ENCODE results near the gene FKBP5.
"Not testable (repeated sequence)": the region's sequence is repeated elsewhere in the genome, so short reads cannot be mapped to it uniquely, and the experiment has no call there.

Gene FKBP5

DNA sequence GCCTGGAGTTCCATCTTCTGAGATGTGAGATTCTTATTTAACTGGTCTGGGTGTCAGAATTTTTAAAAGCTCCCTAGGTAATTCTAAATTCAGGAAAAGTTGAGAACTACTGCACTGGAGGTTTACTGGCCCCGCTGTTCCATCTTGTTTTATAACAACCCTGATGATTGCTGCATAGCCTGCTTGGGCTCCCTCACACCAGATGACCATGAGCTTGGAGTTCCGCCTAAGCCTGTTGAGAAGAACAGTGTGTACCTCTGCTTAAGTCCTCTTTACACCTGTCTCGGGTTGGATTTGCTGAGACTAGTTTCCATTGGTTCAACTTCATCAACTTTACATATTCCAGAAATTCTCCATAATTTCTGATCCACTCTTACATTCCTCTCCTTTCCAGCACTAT lies 77.9 kb downstream of the FKBP5 start:
- Mint-ChIP-seq H3K4me3 (no peak overlapping the region), H3K36me3 (ENCODE audit: low read depth) (peaks cover 71% of the 10 kb centered on the region), H3K27me3 (no peaks in the 10 kb centered on the region), H3K4me1 (peaks cover 77% of the 10 kb centered on the region), H3K9me3 (peaks cover 14% of the 10 kb centered on the region), H3K27ac (peak overlapping the region; percentile 42)
- ATAC-seq (no peak), DNase-seq (no peak)

DNA sequence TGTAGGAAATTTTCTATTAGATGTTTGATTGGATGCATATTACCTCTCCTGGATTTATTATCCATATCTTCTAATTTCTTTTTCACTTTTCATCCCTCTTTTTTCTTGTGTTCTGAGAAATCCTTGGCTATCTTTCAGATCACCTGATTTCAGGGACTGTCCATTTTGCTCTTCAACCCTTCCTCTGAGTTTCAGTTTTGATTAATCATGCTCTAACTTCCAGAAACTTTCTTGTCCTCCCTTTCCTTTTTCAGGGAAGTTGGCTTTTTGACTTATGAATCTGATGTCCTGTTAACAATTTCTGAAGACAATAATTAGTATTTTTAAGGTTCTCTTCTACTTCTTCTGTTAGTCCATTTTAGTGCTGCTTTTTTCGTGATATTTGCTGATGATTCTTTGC lies 79.1 kb downstream of the FKBP5 start:
- DNase-seq, result no peak
- no peak for ATAC-seq
- peaks cover 64% of the 10 kb centered on the region for H3K36me3 Mint-ChIP-seq (ENCODE audit: low read depth)
- peaks cover 76% of the 10 kb centered on the region for H3K4me1 Mint-ChIP-seq
- H3K27me3 Mint-ChIP-seq, result no peaks in the 10 kb centered on the region
- H3K9me3 Mint-ChIP-seq, result peaks cover 14% of the 10 kb centered on the region
- no peak overlapping the region for H3K27ac Mint-ChIP-seq
- H3K4me3 Mint-ChIP-seq, result no peak overlapping the region

DNA sequence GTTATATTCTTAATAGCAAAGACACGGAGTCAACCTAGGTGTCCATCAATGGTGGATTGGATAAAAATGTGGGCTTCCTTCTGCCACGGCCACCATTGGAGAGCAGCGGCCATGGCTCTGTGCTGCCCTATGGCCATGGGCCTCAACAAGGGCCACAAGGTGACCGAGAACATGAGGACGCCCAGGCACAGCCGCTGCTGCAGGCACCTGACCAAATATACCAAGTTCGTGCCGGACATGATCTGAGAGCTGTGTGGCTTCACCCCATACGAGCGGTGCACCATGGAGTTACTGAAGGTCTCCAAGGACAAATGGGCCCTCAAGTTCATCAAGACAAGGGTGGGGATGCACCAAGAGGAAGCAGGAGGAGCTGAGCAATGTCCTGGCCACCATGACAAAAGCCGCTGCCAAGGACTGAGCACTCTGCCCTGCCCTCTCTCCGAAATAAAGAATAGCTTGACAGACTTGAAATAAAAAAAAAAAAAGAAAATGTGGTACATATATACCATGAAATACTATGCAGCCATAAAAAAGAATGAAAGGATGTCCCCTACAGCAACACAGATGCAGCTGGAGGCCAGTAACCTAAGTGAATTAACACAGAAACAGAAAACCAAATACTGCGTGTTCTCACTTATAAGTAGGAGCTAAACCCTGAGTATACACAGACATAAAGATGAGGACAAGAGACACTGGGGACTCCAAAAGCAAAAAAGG lies 81.0 kb downstream of the FKBP5 start:
- Mint-ChIP-seq H3K9me3 (peaks cover 10% of the 10 kb centered on the region), H3K27me3 (no peaks in the 10 kb centered on the region), H3K27ac (no peak overlapping the region), H3K4me1 (peaks cover 75% of the 10 kb centered on the region), H3K4me3 (no peak overlapping the region), H3K36me3 (ENCODE audit: low read depth) (peaks cover 52% of the 10 kb centered on the region)
- no peak for DNase-seq
- ATAC-seq, result no peak

DNA sequence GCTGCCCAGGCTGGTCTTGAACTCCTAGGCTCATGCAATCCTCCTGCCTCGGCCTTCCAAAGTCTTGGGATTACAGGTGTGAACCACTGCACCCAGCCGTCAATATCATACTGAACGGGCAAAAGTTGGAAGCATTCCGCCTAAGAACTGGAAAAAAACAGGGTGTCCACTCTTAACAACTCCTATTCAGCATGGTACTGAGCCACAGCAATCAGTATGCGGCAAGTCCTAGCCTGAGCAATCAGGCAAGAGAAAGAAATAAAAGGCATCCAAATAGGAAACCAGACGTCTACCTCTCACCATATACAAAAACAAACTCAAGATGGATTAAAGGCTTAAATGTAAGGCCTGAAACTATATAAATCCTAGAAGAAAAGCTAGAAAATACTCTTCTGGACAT lies 83.1 kb downstream of the FKBP5 start:
- peaks cover 75% of the 10 kb centered on the region for H3K4me1 Mint-ChIP-seq
- ATAC-seq, result no peak
- DNase-seq, result no peak
- peak overlapping the region; percentile 32 for H3K4me3 Mint-ChIP-seq
- peaks cover 32% of the 10 kb centered on the region for H3K36me3 Mint-ChIP-seq (ENCODE audit: low read depth)
- H3K27ac Mint-ChIP-seq, result no peak overlapping the region
- H3K9me3 Mint-ChIP-seq, result no peaks in the 10 kb centered on the region
- H3K27me3 Mint-ChIP-seq, result no peaks in the 10 kb centered on the region

DNA sequence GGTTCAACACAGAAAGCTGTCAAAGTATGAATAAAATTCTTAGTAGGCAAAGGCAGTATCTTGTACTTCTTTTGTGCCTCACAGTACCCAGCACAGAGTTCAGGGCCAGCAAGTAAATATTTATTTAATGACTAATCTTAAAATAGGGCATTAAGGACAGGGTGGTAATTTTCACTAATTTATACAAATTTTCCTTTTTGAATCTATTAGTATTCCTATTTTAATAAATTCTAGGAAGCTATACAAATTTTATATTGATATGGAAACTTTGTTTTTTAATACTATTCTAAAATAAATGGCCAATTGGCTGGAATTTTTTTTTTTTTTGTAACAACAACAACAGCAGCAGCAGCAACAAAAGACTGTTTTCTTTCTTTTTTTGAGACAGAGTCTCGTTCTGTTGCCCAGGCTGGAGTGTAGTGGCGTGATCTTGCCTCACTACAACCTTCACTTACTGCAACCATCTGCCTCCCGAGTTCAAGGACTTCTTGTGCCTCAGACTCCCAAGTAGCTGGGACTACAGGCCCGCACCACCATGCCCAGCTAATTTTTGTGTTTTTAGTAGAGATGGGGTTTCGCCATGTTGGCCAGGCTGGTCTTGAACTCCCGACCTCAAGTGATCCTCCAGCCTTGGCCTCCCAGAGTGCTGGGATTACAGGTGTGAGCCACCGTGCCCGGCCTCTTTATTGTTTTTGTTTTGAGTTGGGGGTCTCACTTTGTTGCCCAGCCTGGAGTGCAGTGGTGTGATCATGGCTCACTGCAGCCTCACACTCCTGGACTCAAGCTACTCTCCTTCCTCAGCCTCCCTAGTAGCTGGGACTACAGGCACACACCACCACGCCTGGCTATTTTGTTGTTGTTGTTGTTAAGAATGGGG lies 85.2 kb downstream of the FKBP5 start:
- Mint-ChIP-seq H3K4me3 (no peak overlapping the region), H3K4me1 (peaks cover 78% of the 10 kb centered on the region), H3K27ac (peak overlapping the region; percentile 67), H3K9me3 (no peaks in the 10 kb centered on the region), H3K36me3 (ENCODE audit: low read depth) (peaks cover 26% of the 10 kb centered on the region), H3K27me3 (no peaks in the 10 kb centered on the region)
- DNase-seq (no peak), ATAC-seq (no peak)

DNA sequence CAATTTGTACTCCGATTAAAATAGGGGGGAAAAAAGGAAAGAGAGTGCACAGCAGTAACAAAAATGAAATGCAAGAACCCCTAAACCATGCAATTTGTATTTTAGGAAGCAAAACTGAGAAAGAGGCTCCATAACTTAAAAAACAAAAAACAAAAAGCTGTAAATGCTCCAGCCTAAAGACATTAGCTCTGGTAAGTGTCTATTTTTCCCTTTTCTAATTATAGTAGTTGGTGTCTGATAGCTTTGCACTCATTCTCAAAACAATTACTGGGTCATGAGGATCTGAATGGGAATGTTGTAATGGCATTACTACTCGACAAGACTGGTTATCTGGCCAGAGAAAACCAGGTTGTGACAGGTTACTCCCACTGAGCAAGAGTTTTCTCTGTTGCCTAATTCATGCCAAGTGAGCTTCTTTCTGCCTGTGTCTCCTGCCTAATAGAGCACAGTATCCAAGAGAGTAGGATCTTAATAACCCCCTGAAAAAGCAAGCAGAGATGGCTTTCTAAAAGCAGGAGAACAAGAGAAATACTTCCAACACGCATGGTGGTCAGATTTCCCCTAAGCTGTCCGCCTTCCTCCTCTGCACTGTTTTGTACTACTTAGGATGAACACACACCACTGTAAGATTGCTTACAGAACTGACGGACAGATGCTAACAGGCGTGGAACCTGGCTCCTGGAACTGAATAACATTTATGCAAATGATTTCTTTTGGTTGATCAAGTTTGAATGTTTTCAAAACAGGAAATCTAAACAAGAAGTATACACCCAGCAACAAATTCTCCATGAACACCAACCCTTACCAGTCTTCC lies 86.4 kb downstream of the FKBP5 start:
- Mint-ChIP-seq H3K9me3 (no peaks in the 10 kb centered on the region), H3K4me3 (peak overlapping the region; percentile 41), H3K27me3 (no peaks in the 10 kb centered on the region), H3K36me3 (ENCODE audit: low read depth) (peaks cover 25% of the 10 kb centered on the region), H3K27ac (peak overlapping the region; percentile 67), H3K4me1 (peaks cover 76% of the 10 kb centered on the region)
- DNase-seq (no peak), ATAC-seq (no peak)

DNA sequence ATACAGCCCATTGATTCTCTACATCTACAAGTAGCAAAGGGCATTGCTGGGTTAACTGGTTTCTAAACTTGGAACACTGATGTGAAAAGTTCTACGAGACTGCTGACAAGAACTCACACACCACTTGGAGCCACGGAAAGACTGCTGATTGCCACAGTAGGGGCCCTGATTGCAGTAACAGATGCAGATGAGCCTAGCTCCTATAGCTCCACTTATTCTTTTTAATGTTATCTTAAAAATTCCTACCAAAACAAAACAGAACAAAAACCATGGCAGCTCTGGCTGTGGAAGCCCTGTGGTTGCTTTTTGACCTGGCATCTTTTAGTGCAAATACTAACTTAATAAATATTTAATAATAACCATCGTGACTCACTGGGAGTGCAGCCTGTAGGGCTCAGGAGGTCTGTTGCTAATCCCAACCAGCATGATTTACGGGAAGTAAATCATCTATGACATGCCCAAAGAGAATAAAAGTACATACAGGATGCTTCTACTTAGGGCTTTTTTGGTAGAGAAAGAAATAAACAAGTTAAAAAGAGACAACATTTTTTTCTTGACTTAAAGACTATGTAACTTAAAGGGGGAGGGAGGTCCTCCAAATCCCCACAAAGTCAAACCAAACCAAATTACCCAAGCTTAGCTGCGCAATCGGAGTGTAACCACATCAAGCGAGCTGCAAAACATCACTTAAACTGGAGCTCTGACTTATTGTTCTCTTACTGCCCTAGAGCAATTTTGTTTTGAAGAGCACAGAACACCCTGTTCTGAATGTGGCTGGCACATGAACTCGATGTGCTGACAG lies 87.2 kb downstream of the FKBP5 start:
- peaks cover 29% of the 10 kb centered on the region for H3K36me3 Mint-ChIP-seq (ENCODE audit: low read depth)
- H3K27me3 Mint-ChIP-seq, result no peaks in the 10 kb centered on the region
- peak; percentile 31 for DNase-seq
- peaks cover 77% of the 10 kb centered on the region for H3K4me1 Mint-ChIP-seq
- H3K27ac Mint-ChIP-seq, result peak overlapping the region; percentile 65
- H3K4me3 Mint-ChIP-seq, result peak overlapping the region; percentile 47
- H3K9me3 Mint-ChIP-seq, result no peaks in the 10 kb centered on the region
- peak; percentile 62 for ATAC-seq

DNA sequence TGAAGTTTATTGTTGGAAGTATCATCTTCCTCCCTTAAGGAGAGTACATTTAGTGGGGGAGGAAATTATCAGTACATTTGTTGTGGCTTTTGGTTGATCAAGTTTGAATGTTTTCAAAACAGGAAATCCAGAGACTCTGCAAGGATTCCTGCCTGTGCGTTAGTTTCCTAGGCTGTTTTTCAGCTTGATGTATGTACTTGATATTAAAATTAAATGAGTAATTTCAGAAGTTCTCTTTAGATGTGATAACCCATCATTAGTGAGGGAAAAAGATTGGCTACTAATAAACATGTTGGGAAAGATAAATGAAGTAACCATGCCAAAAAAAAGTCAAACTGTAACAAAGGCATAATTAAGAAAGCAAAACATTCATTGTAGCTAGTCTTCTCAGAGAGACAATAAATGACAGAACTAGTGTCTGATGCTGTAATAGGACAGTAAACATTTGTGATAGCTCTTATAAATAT lies 88.0 kb downstream of the FKBP5 start:
- no peak for ATAC-seq
- Mint-ChIP-seq H3K4me3 (peak overlapping the region; percentile 47), H3K36me3 (ENCODE audit: low read depth) (peaks cover 30% of the 10 kb centered on the region), H3K4me1 (peaks cover 78% of the 10 kb centered on the region), H3K27ac (peak overlapping the region; percentile 55), H3K9me3 (no peaks in the 10 kb centered on the region), H3K27me3 (no peaks in the 10 kb centered on the region)
- no peak for DNase-seq

DNA sequence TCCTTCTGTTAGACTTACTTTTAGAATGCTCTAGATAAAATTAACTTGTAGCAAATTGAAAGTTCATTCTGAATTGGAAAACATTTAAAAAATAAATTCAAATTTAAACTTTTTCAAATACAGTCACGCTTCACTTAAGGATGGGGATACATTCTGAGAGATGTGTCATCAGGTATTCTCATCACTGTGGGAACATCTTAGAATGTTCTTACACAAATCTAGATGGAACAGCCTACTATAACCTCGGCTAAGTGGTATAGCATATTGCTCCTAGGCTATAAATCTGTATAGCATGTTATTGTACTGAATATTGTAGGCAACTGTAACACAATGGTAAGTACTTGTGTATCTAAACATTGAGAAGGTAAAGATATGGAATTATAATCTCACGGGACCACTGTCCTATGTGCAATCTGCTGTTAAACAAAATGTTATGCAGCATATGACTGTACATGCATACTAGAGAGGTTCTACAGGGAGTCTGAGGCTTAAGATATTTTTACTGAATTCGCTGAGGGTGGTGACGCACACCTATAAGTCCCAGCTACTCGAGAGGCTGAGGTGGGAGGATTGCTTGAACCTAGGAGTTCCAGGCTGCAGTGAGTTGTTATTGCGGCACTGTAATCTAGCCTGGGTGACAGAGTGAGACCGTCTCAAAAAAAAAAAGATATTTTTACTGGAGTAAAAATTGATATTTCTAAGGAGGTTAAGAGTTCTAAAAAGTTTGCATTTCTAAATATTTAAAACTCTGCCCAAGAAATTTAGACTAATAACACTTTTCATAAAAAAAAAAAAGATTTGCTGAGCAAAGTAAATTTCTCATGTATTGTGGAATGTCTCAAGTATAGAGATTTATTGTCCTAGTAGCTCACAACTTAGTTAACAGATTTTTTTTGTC lies 88.7 kb downstream of the FKBP5 start:
- no peaks in the 10 kb centered on the region for H3K9me3 Mint-ChIP-seq
- no peak for DNase-seq
- peaks cover 27% of the 10 kb centered on the region for H3K36me3 Mint-ChIP-seq (ENCODE audit: low read depth)
- H3K27me3 Mint-ChIP-seq, result no peaks in the 10 kb centered on the region
- H3K27ac Mint-ChIP-seq, result peak overlapping the region; percentile 78
- peak overlapping the region; percentile 26 for H3K4me3 Mint-ChIP-seq
- ATAC-seq, result peak; percentile 63
- H3K4me1 Mint-ChIP-seq, result peaks cover 80% of the 10 kb centered on the region

DNA sequence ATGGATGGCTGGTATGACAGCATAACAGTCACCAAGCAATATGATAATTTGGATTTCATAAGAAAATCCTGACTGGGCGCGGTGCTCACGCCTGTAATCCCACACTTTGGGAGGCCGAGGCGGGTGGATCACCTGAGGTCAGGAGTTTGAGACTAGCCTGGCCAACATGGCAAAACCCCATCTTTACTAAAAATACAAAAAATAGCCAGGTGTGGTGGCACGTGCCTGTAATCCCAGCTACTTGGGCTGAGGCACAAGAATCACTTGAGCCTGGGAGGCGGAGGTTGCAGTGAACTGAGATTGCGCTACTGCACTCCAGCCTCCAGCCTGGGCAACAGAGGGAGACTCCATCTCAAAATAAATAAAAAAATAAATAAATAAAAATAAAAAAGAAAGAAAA lies 90.1 kb downstream of the FKBP5 start:
- H3K4me3 Mint-ChIP-seq, DNase-seq, H3K27ac Mint-ChIP-seq, H3K9me3 Mint-ChIP-seq, ATAC-seq, H3K27me3 Mint-ChIP-seq: not testable (repeated sequence)
- Mint-ChIP-seq H3K4me1 (peaks cover 84% of the 10 kb centered on the region), H3K36me3 (ENCODE audit: low read depth) (peaks cover 37% of the 10 kb centered on the region)

DNA sequence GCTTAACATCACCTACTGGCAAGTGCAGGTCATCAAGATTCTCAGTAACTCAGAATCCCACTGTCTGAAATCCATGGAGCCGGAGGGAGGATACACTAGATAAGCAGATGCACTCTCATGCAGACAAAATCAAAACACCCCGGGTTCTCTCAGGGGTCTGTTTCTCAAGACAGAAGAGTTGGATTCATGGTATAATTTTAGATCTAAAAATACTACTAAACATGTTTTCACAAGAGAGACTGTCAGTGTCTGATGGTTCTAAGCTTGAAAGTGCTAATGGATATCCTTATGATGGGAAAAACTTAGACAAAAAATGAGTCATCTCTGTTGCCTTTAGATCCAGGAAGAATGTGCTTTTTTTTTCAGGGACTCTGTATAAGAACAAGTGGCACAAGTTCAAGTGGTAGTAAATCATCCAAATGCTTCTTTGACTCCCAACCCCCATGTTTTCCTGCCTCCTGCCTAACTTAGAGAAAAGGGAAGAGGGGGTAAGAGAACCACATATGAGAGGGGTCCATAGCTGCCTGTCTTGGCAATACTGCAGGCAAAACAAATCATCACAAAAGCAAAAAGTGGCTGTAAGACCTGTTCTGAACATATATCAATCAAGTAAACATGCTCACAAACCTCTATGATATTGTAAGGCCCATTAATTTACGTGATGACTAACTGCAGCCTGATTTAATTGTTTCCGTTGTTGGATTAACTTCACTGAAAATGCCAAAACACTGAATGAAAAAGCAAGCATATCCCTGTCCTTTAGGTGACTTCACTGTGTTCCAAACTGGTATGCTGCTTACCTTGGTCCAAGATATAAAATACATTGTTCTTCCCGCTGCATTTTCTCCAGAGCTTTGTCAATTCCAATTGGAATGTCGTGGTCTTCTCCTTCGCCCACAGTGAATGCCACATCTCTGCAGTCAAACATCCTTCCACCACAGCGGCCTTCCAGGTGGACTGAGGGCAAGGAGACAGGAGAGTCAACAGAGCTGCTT lies 92.0 kb downstream of the FKBP5 start:
- no peak for ATAC-seq
- Mint-ChIP-seq H3K27ac (peak overlapping the region; percentile 69), H3K4me1 (peaks cover 84% of the 10 kb centered on the region), H3K36me3 (ENCODE audit: low read depth) (peaks cover 44% of the 10 kb centered on the region), H3K4me3 (no peak overlapping the region), H3K9me3 (no peaks in the 10 kb centered on the region), H3K27me3 (no peaks in the 10 kb centered on the region)
- DNase-seq, result no peak

DNA sequence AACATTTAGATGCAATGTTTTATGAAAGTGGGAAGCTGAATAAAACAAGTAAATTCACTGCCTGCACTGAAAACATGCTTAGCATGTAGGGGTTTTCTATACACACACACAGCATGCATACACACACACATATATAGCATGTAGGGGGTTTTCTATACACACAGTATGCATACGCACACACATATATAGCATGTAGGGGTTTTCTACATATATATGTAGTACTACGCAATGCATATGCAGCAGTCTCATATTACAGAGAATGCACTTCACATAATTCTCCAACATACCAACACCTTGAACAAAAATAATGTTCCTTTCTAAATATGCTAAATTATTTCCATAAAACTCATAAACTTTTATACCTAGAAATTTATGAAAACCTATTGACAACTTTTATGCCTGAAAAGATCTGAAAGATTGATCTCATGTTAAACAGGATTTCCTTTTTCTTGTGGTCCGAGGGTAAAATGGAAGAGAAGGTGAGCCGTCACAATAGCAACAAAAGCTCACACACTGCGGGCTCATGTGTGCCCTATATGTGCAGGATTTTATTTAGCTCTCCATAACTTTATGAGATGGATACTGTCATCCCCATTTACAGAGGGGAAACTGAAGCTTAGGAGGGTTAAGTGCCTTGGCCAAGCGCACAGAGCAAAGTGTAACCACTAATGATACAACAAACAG lies 94.1 kb downstream of the FKBP5 start:
- Mint-ChIP-seq H3K9me3 (no peaks in the 10 kb centered on the region), H3K4me3 (no peak overlapping the region), H3K27ac (peak overlapping the region; percentile 15), H3K4me1 (peaks cover 76% of the 10 kb centered on the region), H3K36me3 (ENCODE audit: low read depth) (peaks cover 56% of the 10 kb centered on the region), H3K27me3 (no peaks in the 10 kb centered on the region)
- DNase-seq, result no peak
- ATAC-seq, result no peak

Measured in activated naive CD8-positive, alpha-beta T cell treated with anti-CD3 and anti-CD28 coated beads, Interleukin-2, amount 50 U/mL, for 24 hours (primary cell).